CD8-positive, alpha-beta memory T cell (primary cell): Measurements from ENCODE around the gene RNF220. TPM values are rescaled to one million over a fixed set of nuclear protein-coding genes. Genes with fewer than 3 reads are reported as not detected.

Experiments
- CTCF ChIA-PET: fragments of 350-600 bp; sonication (Branson Sonifier 250); formaldehyde crosslinking; loops from one replicate; lab custom pipeline; 2021; ENCODE audit warnings: antibody characterized with exemption; lab: Charles Lee
- POLR2A ChIA-PET: fragments of 350-600 bp; sonication (Branson Sonifier 250); formaldehyde crosslinking; loops from one replicate; lab custom pipeline; 2021; ENCODE audit warnings: antibody characterized with exemption; lab: Charles Lee
- DNase-seq, 5 donors: peaks; one replicate each; pipeline versions ENCODE4 v3.0.0 to v3.0.0-alpha.2; 2020 to 2022; ENCODE audit warnings: mixed read lengths in 1 of 5
- H3K27ac ChIP-seq: one replicate; pipeline ENCODE4 v1.7.0; 2013; ENCODE audit warnings: low read depth, mild to moderate bottlenecking, low read length, moderate library complexity
- H3K27me3 ChIP-seq: 2 replicates; pipeline ENCODE4 v1.7.0; 2013; ENCODE audit warnings: low read length, mild to moderate bottlenecking; ENCODE audit not compliant: insufficient read depth, poor library complexity, severe bottlenecking
- H3K36me3 ChIP-seq: 2 replicates; pipeline ENCODE4 v1.7.0; 2013; ENCODE audit warnings: mild to moderate bottlenecking, low read length, moderate library complexity; ENCODE audit not compliant: insufficient read depth
- H3K4me1 ChIP-seq: 2 replicates; pipeline ENCODE4 v1.7.0; 2013; ENCODE audit warnings: mild to moderate bottlenecking, low read length, moderate library complexity; ENCODE audit not compliant: insufficient read depth
- H3K4me3 ChIP-seq: 2 replicates; pipeline ENCODE4 v1.7.0; 2013; ENCODE audit warnings: mild to moderate bottlenecking, low read length
- H3K9me3 ChIP-seq: 2 replicates; pipeline ENCODE4 v1.7.0; 2013; ENCODE audit warnings: mild to moderate bottlenecking, low read length
- H3K27ac Mint-ChIP-seq, 8 donors: one replicate each; pipeline ENCODE4 v1.8.0; 2020 to 2021; ENCODE audit warnings: mixed read lengths in 8 of 8, mild to moderate bottlenecking in 6 of 8, inconsistent platforms in 3 of 8, moderate library complexity in 3 of 8
- H3K27me3 Mint-ChIP-seq, 2 donors: one replicate each; pipeline ENCODE4 v1.8.0; 2020 to 2021; ENCODE audit warnings: mixed read lengths in 2 of 2, mild to moderate bottlenecking in 1 of 2, moderate library complexity in 1 of 2
- H3K36me3 Mint-ChIP-seq, 3 donors: one replicate each; pipeline ENCODE4 v1.8.0; 2020 to 2021; ENCODE audit warnings: mixed read lengths in 3 of 3, inconsistent platforms in 1 of 3, mild to moderate bottlenecking in 1 of 3
- H3K4me1 Mint-ChIP-seq, 3 donors: one replicate each; pipeline ENCODE4 v1.8.0; 2020 to 2021; ENCODE audit warnings: mixed read lengths in 3 of 3, inconsistent platforms in 1 of 3, mild to moderate bottlenecking in 1 of 3
- H3K4me3 Mint-ChIP-seq, 7 donors: one replicate each; pipeline ENCODE4 v1.8.0; 2020 to 2021; ENCODE audit warnings: mixed read lengths in 7 of 7, mild to moderate bottlenecking in 6 of 7, moderate library complexity in 4 of 7, inconsistent platforms in 2 of 7
- H3K9me3 Mint-ChIP-seq, 5 donors: one replicate each; pipeline ENCODE4 v1.8.0; 2020 to 2022; ENCODE audit warnings: mixed read lengths in 5 of 5, mild to moderate bottlenecking in 3 of 5, moderate library complexity in 2 of 5, inconsistent platforms in 1 of 5
- polyA plus RNA-seq: library from polyadenylated mRNA; unstranded; fragments of 300-500 nt; fragmentation: Illumina TruSeq; gene quantifications from one replicate; pipeline ENCODE4 v1.2.3, GENCODE V29; 2021
- total RNA-seq, 2 experiments: library from RNA; stranded (reverse); gene quantifications; one replicate each; pipeline ENCODE4 v1.2.3, GENCODE V29; 2021

Gene RNF220
- total and polyA plus RNA-seq, 3 experiments from 2014 or later = 104 to 115 (median 115) TPM

GRCh38 chr1:44689447-44689765 lies 284.4 kb downstream of the RNF220 start:
- H3K36me3 ChIP-seq = no peaks in the 10 kb centered on the region
- ChIA-PET CTCF (interaction anchor here (2.2 to 2.4 kb wide), 2 partner anchors 15 to 37 kb away, joined by 4 to 8 read pairs; partner anchors contain the start of genes ARMH1 and TMEM53), POLR2A (no interaction called here)
- no peaks in the 10 kb centered on the region for H3K9me3 ChIP-seq
- Mint-ChIP-seq H3K9me3 (no peaks in the 10 kb centered on the region), H3K36me3 (peaks cover 0 to 5% (median 0%) of the 10 kb centered on the region in 3 donors), H3K27ac (no peak overlapping the region), H3K27me3 (peaks cover 0 to 7% of the 10 kb centered on the region in 2 donors), H3K4me3 (no peak overlapping the region), H3K4me1 (no peaks in the 10 kb centered on the region)
- no peak overlapping the region for H3K27ac ChIP-seq
- no peak for DNase-seq
- no peaks in the 10 kb centered on the region for H3K27me3 ChIP-seq
- no peaks in the 10 kb centered on the region for H3K4me1 ChIP-seq
- no peak overlapping the region for H3K4me3 ChIP-seq

- Histone ChIP-seq H3K27me3 (no peaks in the 10 kb centered on the region), H3K4me3 (no peak overlapping the region), H3K9me3 (no peaks in the 10 kb centered on the region), H3K4me1 (peaks cover 16% of the 10 kb centered on the region), H3K27ac (no peak overlapping the region), H3K36me3 (no peaks in the 10 kb centered on the region)
- DNase-seq = no peak
- H3K4me3 Mint-ChIP-seq = no peak overlapping the region
- CTCF ChIA-PET = interaction anchor here (1.3 kb wide), 1 partner anchor 9 kb away, joined by 3 read pairs; no protein-coding TSS in a partner anchor
- H3K4me1 Mint-ChIP-seq = peaks cover 12 to 15% (median 14%) of the 10 kb centered on the region in 3 donors
- no peaks in the 10 kb centered on the region for H3K9me3 Mint-ChIP-seq
- peaks cover 0 to 5% of the 10 kb centered on the region in 2 donors for H3K27me3 Mint-ChIP-seq
- H3K36me3 Mint-ChIP-seq = peaks cover 0 to 5% (median 0%) of the 10 kb centered on the region in 3 donors
- POLR2A ChIA-PET = no interaction called here
- no peak overlapping the region for H3K27ac Mint-ChIP-seq
Observed at GRCh38 chr1:44693159-44693558, 288.1 kb downstream of the RNF220 start.

- H3K4me1 ChIP-seq = peaks cover 16% of the 10 kb centered on the region
- peaks cover 0 to 5% of the 10 kb centered on the region in 2 donors for H3K27me3 Mint-ChIP-seq
- DNase-seq = no peak
- H3K4me1 Mint-ChIP-seq = peaks cover 12 to 15% (median 14%) of the 10 kb centered on the region in 3 donors
- no peak overlapping the region for H3K4me3 ChIP-seq
- no peak overlapping the region for H3K27ac Mint-ChIP-seq
- H3K36me3 Mint-ChIP-seq = peaks cover 0 to 5% (median 0%) of the 10 kb centered on the region in 3 donors
- no peaks in the 10 kb centered on the region for H3K36me3 ChIP-seq
- no peaks in the 10 kb centered on the region for H3K27me3 ChIP-seq
- ChIA-PET CTCF (no interaction called here), POLR2A (no interaction called here)
- H3K9me3 ChIP-seq = no peaks in the 10 kb centered on the region
- H3K9me3 Mint-ChIP-seq = no peaks in the 10 kb centered on the region
- no peak overlapping the region for H3K27ac ChIP-seq
- no peak overlapping the region for H3K4me3 Mint-ChIP-seq
Observed at GRCh38 chr1:44693900-44694299, 288.8 kb downstream of the RNF220 start.

- Histone ChIP-seq H3K9me3 (no peaks in the 10 kb centered on the region), H3K36me3 (no peaks in the 10 kb centered on the region), H3K27me3 (no peaks in the 10 kb centered on the region), H3K4me1 (peaks cover 16% of the 10 kb centered on the region), H3K4me3 (no peak overlapping the region), H3K27ac (no peak overlapping the region)
- H3K4me3 Mint-ChIP-seq = no peak overlapping the region
- POLR2A ChIA-PET = no interaction called here
- peaks cover 0 to 5% (median 0%) of the 10 kb centered on the region in 3 donors for H3K36me3 Mint-ChIP-seq
- DNase-seq = no peak
- H3K27ac Mint-ChIP-seq = peak overlapping the region in 2 of 8 donors; percentile 54 to 58
- H3K4me1 Mint-ChIP-seq = peaks cover 12 to 15% (median 14%) of the 10 kb centered on the region in 3 donors
- H3K27me3 Mint-ChIP-seq = peaks cover 0 to 5% of the 10 kb centered on the region in 2 donors
- no peaks in the 10 kb centered on the region for H3K9me3 Mint-ChIP-seq
- CTCF ChIA-PET = interaction anchor here (1.6 kb wide), 1 partner anchor 42 kb away, joined by 3 read pairs; no protein-coding TSS in a partner anchor
Observed at GRCh38 chr1:44694863-44695478, 289.9 kb downstream of the RNF220 start.

GRCh38 chr1:44695671-44696070 lies 290.6 kb downstream of the RNF220 start:
- Mint-ChIP-seq H3K36me3 (peaks cover 0 to 5% (median 0%) of the 10 kb centered on the region in 3 donors), H3K4me1 (peaks cover 12 to 15% (median 14%) of the 10 kb centered on the region in 3 donors), H3K9me3 (no peaks in the 10 kb centered on the region), H3K4me3 (no peak overlapping the region), H3K27me3 (peaks cover 0 to 4% of the 10 kb centered on the region in 2 donors), H3K27ac (peak overlapping the region in 1 of 8 donors; percentile 79)
- H3K27me3 ChIP-seq = no peaks in the 10 kb centered on the region
- DNase-seq = no peak
- CTCF ChIA-PET = interaction anchor here (1.6 to 1.9 kb wide), 2 partner anchors 10 to 43 kb away, joined by 3 to 6 read pairs; no protein-coding TSS in a partner anchor
- no peak overlapping the region for H3K27ac ChIP-seq
- H3K36me3 ChIP-seq = no peaks in the 10 kb centered on the region
- H3K9me3 ChIP-seq = no peaks in the 10 kb centered on the region
- H3K4me3 ChIP-seq = no peak overlapping the region
- H3K4me1 ChIP-seq = peaks cover 16% of the 10 kb centered on the region
- POLR2A ChIA-PET = interaction anchor here (0.6 kb wide), 1 partner anchor 608 kb away, joined by 4 read pairs; no protein-coding TSS in a partner anchor

GRCh38 chr1:44696101-44696500 lies 291.0 kb downstream of the RNF220 start:
- Histone ChIP-seq H3K9me3 (no peaks in the 10 kb centered on the region), H3K4me3 (no peak overlapping the region), H3K4me1 (peaks cover 16% of the 10 kb centered on the region), H3K36me3 (no peaks in the 10 kb centered on the region), H3K27me3 (no peaks in the 10 kb centered on the region), H3K27ac (no peak overlapping the region)
- no peak for DNase-seq
- Mint-ChIP-seq H3K9me3 (no peaks in the 10 kb centered on the region), H3K27me3 (peaks cover 0 to 4% of the 10 kb centered on the region in 2 donors), H3K27ac (peak overlapping the region in 3 of 8 donors; percentile 79 to 90 (median 85)), H3K4me3 (no peak overlapping the region), H3K4me1 (peaks cover 12 to 15% (median 14%) of the 10 kb centered on the region in 3 donors), H3K36me3 (peaks cover 0 to 5% (median 0%) of the 10 kb centered on the region in 3 donors)
- ChIA-PET POLR2A (interaction anchor here (0.6 kb wide), 1 partner anchor 607 kb away, joined by 4 read pairs; no protein-coding TSS in a partner anchor), CTCF (interaction anchor here (1.3 to 1.9 kb wide), 3 partner anchors 10 to 43 kb away, joined by 3 to 6 read pairs (median 4); no protein-coding TSS in a partner anchor)

- Histone ChIP-seq H3K9me3 (no peaks in the 10 kb centered on the region), H3K27ac (no peak overlapping the region), H3K4me3 (peak overlapping the region; percentile 9), H3K36me3 (no peaks in the 10 kb centered on the region), H3K27me3 (no peaks in the 10 kb centered on the region), H3K4me1 (peaks cover 16% of the 10 kb centered on the region)
- POLR2A ChIA-PET = no interaction called here
- peak overlapping the region; percentile 55 to 91 (median 84) for H3K27ac Mint-ChIP-seq
- H3K9me3 Mint-ChIP-seq = no peaks in the 10 kb centered on the region
- CTCF ChIA-PET = interaction anchor here (1.3 to 1.9 kb wide), 3 partner anchors 9 to 44 kb away, joined by 3 to 6 read pairs (median 4); no protein-coding TSS in a partner anchor
- peak overlapping the region in 5 of 7 donors; percentile 28 to 74 (median 41) for H3K4me3 Mint-ChIP-seq
- DNase-seq = peak in 2 of 5 donors; percentile 22 to 40
- H3K36me3 Mint-ChIP-seq = peaks cover 0 to 1% (median 0%) of the 10 kb centered on the region in 3 donors
- peaks cover 12 to 15% (median 14%) of the 10 kb centered on the region in 3 donors for H3K4me1 Mint-ChIP-seq
- no peaks in the 10 kb centered on the region for H3K27me3 Mint-ChIP-seq
Observed at GRCh38 chr1:44696789-44697345, 291.8 kb downstream of the RNF220 start.

- H3K4me3 Mint-ChIP-seq = peak overlapping the region in 1 of 7 donors; percentile 32
- H3K27ac ChIP-seq = no peak overlapping the region
- no peaks in the 10 kb centered on the region for H3K27me3 Mint-ChIP-seq
- H3K36me3 ChIP-seq = no peaks in the 10 kb centered on the region
- no peak for DNase-seq
- peaks cover 0 to 1% (median 0%) of the 10 kb centered on the region in 3 donors for H3K36me3 Mint-ChIP-seq
- no peaks in the 10 kb centered on the region for H3K27me3 ChIP-seq
- H3K4me3 ChIP-seq = no peak overlapping the region
- H3K4me1 ChIP-seq = peaks cover 16% of the 10 kb centered on the region
- no peaks in the 10 kb centered on the region for H3K9me3 Mint-ChIP-seq
- ChIA-PET POLR2A (no interaction called here), CTCF (no interaction called here)
- no peaks in the 10 kb centered on the region for H3K9me3 ChIP-seq
- peak overlapping the region in 3 of 8 donors; percentile 42 to 70 (median 48) for H3K27ac Mint-ChIP-seq
- peaks cover 12 to 15% (median 14%) of the 10 kb centered on the region in 3 donors for H3K4me1 Mint-ChIP-seq
Observed at GRCh38 chr1:44698138-44698537, 293.1 kb downstream of the RNF220 start.
